OCI-LY7 (cell line): ENCODE measurements around the gene PLEKHG4B. TPM values are rescaled to one million over a fixed set of nuclear protein-coding genes. Genes with fewer than 3 reads are reported as not detected.

Experiments
- BruUV-seq: library from RNA; stranded (reverse); fragments of 400-500 nt; replicated peaks from 2 replicates; lab custom pipeline; 2021; lab: Mats Ljungman, UMichigan
- CTCF ChIA-PET: fragments of 300-600 bp; sonication (Branson Sonifier 250); formaldehyde crosslinking; loops from one replicate; lab custom pipeline; 2022; ENCODE audit warnings: antibody characterized with exemption; ENCODE audit not compliant: unreplicated experiment; lab: Charles Lee
- POLR2A ChIA-PET: fragments of 300-600 bp; sonication (Branson Sonifier 250); formaldehyde crosslinking; loops from one replicate; lab custom pipeline; 2022; ENCODE audit warnings: antibody characterized with exemption; lab: Charles Lee
- DNase-seq: peaks from one replicate; pipeline ENCODE4 v3.0.0-alpha.2; 2015; ENCODE audit warnings: low spot score
- H2AFZ ChIP-seq: fragments of 200-600 bp; sonication (generic), shearing (Covaris generic); 2 replicates; pipeline ENCODE4 v1.6.1; 2014; ENCODE audit warnings: mild to moderate bottlenecking, antibody characterized with exemption, low read length, moderate library complexity
- H3K27ac ChIP-seq: fragments of 200-600 bp; sonication (generic); 2 replicates; pipeline ENCODE4 v1.5.1; 2014; ENCODE audit warnings: mixed run types, low read depth, mild to moderate bottlenecking, moderate library complexity, low read length, inconsistent platforms; ENCODE audit not compliant: poor library complexity, severe bottlenecking
- H3K36me3 ChIP-seq: fragments of 200-600 bp; sonication (generic); 2 replicates; pipeline ENCODE4 v1.6.1; 2014; ENCODE audit warnings: mild to moderate bottlenecking, antibody characterized with exemption, low read length, moderate library complexity, mixed read lengths; ENCODE audit not compliant: insufficient read depth
- H3K4me1 ChIP-seq: fragments of 200-600 bp; sonication (generic); 2 replicates; pipeline ENCODE4 v1.5.1; 2014; ENCODE audit warnings: mild to moderate bottlenecking, low read length; ENCODE audit not compliant: insufficient read depth, poor library complexity, severe bottlenecking
- H3K4me2 ChIP-seq: fragments of 200-600 bp; sonication (generic); 2 replicates; pipeline ENCODE4 v1.6.1; 2014; ENCODE audit warnings: mild to moderate bottlenecking, low read length
- H3K4me3 ChIP-seq: fragments of 200-600 bp; sonication (generic); 2 replicates; pipeline ENCODE4 v1.5.1; 2014; ENCODE audit warnings: mild to moderate bottlenecking, low read depth, low read length; ENCODE audit not compliant: poor library complexity, severe bottlenecking
- H3K79me2 ChIP-seq: fragments of 200-600 bp; sonication (generic); 2 replicates; pipeline ENCODE4 v1.6.1; 2016; ENCODE audit warnings: low read depth, mild to moderate bottlenecking, low read length, moderate library complexity, mixed read lengths; ENCODE audit not compliant: insufficient read depth
- H3K9me2 ChIP-seq: fragments of 200-600 bp; sonication (generic); 2 replicates; pipeline ENCODE4 v1.6.1; 2016; ENCODE audit warnings: mild to moderate bottlenecking, low read length, mixed read lengths; ENCODE audit not compliant: insufficient read depth
- H3K9me3 ChIP-seq: fragments of 200-600 bp; sonication (generic); 2 replicates; pipeline ENCODE4 v1.6.1; 2014; ENCODE audit warnings: mild to moderate bottlenecking, mixed run types, low read length, mixed read lengths
- H4K20me1 ChIP-seq: fragments of 200-600 bp; sonication (generic); 2 replicates; pipeline ENCODE4 v1.6.1; 2014; ENCODE audit warnings: mild to moderate bottlenecking, antibody characterized with exemption, low read length, moderate library complexity, mixed read lengths; ENCODE audit not compliant: insufficient read depth
- EZH2phosphoT487 ChIP-seq: fragments of 200-600 bp; sonication (generic); IDR thresholded peaks from 2 replicates; pipeline ENCODE4 v1.6.1; 2018; ENCODE audit warnings: low read depth, borderline replicate concordance, mild to moderate bottlenecking, mixed run types, antibody characterized with exemption, low read length, moderate library complexity, mixed read lengths
- intact Hi-C: fragments of 100-400 bp; cut with micrococcal nuclease; formaldehyde crosslinking; loops from one replicate; pipeline ENCODE4 v1.10.0; 2022; ENCODE audit not compliant: unreplicated experiment
- total RNA-seq, 2 experiments: library from RNA; depleted of rRNA in 1 of 2; stranded (reverse); fragments of >200 nt in 1 of 2; shearing (Covaris generic) in 1 of 2; gene quantifications; 2 replicates each; pipeline ENCODE4 v1.2.3, GENCODE V29; 2014 to 2022
- TF ChIP-seq, protein P1 (sequence below): fragments of 200-600 bp; sonication (generic); conservative IDR thresholded peaks from 2 replicates; pipeline ENCODE4 v1.5.1; 2014; ENCODE audit warnings: mild to moderate bottlenecking, antibody characterized with exemption, low read length, moderate library complexity, mixed read lengths

Gene PLEKHG4B
- total RNA-seq, 2 experiments from 2014 or later, result 0.30 to 0.41 TPM

- ChIA-PET CTCF (interaction anchor here (0.6 to 1.9 kb wide), 2 partner anchors 10 to 18 kb away, joined by 5 read pairs; partner anchors contain the start of genes LRRC14B and SDHA), POLR2A (interaction anchor here (0.6 to 3.7 kb wide), 5 partner anchors 10 to 466 kb away, joined by 3 to 28 read pairs (median 3); partner anchors contain the start of genes LRRC14B and PDCD6)
- Histone ChIP-seq H3K9me2 (no peaks in the 10 kb centered on the region), H3K4me3 (peak overlapping the region; percentile 51), H2AFZ (no peak overlapping the region), H3K4me2 (peak overlapping the region; percentile 77), H3K27ac (peak overlapping the region; percentile 93), H3K9me3 (no peaks in the 10 kb centered on the region), H3K4me1 (peaks cover 48% of the 10 kb centered on the region), H4K20me1 (no peaks in the 10 kb centered on the region), H3K36me3 (peaks cover 38% of the 10 kb centered on the region), H3K79me2 (peaks cover 6% of the 10 kb centered on the region; the same call in 1 of the 2 replicates)
- BruUV-seq, result no TSS peak
- intact Hi-C loops, result loop anchor here (1.0 kb wide), 2 partner anchors 10 to 17 kb away; partner anchors contain the start of genes CCDC127, LRRC14B and SDHA
- peak; percentile 89 for DNase-seq
- TF ChIP-seq, protein P1, sequence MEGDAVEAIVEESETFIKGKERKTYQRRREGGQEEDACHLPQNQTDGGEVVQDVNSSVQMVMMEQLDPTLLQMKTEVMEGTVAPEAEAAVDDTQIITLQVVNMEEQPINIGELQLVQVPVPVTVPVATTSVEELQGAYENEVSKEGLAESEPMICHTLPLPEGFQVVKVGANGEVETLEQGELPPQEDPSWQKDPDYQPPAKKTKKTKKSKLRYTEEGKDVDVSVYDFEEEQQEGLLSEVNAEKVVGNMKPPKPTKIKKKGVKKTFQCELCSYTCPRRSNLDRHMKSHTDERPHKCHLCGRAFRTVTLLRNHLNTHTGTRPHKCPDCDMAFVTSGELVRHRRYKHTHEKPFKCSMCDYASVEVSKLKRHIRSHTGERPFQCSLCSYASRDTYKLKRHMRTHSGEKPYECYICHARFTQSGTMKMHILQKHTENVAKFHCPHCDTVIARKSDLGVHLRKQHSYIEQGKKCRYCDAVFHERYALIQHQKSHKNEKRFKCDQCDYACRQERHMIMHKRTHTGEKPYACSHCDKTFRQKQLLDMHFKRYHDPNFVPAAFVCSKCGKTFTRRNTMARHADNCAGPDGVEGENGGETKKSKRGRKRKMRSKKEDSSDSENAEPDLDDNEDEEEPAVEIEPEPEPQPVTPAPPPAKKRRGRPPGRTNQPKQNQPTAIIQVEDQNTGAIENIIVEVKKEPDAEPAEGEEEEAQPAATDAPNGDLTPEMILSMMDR, result no peak
- no peak for TF ChIP-seq EZH2phosphoT487
These were observed 109.0 kb downstream of the PLEKHG4B start for GRCh38 chr5:200985-201384.

- TF ChIP-seq EZH2phosphoT487, result no peak
- TF ChIP-seq, protein P1, result no peak
- Histone ChIP-seq H4K20me1 (no peaks in the 10 kb centered on the region), H2AFZ (no peak overlapping the region), H3K27ac (peak overlapping the region; percentile 93), H3K4me3 (peak overlapping the region; percentile 51), H3K4me2 (peak overlapping the region; percentile 77), H3K9me3 (no peaks in the 10 kb centered on the region), H3K79me2 (peaks cover 6% of the 10 kb centered on the region; the same call in 1 of the 2 replicates), H3K4me1 (peaks cover 42% of the 10 kb centered on the region), H3K9me2 (no peaks in the 10 kb centered on the region), H3K36me3 (peaks cover 44% of the 10 kb centered on the region)
- CTCF ChIA-PET, result interaction anchor here (0.6 to 1.9 kb wide), 3 partner anchors 11 to 17 kb away, joined by 3 to 5 read pairs (median 5); partner anchors contain the start of genes LRRC14B and SDHA
- no TSS peak for BruUV-seq
- POLR2A ChIA-PET, result interaction anchor here (0.6 to 3.7 kb wide), 5 partner anchors 10 to 465 kb away, joined by 3 to 28 read pairs (median 3); partner anchors contain the start of genes LRRC14B and PDCD6
- no peak for DNase-seq
- intact Hi-C loops, result loop anchor here (1.0 kb wide), 2 partner anchors 10 to 17 kb away; partner anchors contain the start of genes CCDC127, LRRC14B and SDHA
These were observed 109.7 kb downstream of the PLEKHG4B start for GRCh38 chr5:201672-202071.
